HG03159 (cell line): Measurements from ENCODE around the gene LEKR1.
"Not testable (repeated sequence)": the region's sequence is repeated elsewhere in the genome, so short reads cannot be mapped to it uniquely, and the experiment has no call there.

Experiments
- ATAC-seq: cut with Tn5 transposase; IDR thresholded peaks from one replicate; pipeline ENCODE4 v1.9.1; 2021; ENCODE audit warnings: mild to moderate bottlenecking, moderate library complexity; ENCODE audit not compliant: unreplicated experiment

LEKR1 gene

DNA sequence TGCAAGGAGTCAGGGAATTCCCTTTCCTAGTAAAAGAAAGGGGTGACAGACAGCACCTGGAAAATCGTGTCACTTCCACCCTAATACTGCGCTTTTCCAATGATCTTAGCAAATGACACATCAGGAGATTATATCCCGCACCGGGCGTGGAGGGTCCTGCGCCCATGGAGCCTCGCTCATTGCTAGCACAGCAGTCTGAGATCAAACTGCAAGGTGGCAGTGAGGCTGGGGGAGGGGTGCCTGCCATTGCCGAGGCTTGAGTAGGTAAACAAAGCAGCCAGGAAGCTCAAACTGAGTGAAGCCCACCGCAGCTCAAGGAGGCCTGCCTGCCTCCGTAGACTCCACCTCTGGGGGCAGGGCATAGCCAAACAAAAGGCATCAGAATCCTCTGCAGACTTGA, 140.2 kb downstream of the LEKR1 start:
- not testable (repeated sequence) for ATAC-seq

DNA sequence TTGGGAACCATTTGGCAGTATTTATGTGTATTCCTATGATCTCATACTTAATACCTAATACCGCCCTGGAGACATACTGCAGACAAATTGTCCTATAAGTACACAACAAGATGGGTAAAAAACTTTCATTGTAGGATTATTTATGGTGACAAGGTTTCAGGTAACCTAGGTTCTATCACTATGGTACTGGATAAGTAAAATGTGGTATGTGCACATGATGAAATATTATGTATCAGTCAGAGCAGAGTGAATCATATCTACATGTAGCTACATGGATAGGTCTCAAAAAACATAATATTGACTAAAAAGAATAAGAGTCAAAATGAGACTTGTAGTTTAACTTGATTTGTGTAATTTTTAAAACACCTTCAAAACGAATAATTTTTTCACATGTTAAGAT, 147.8 kb downstream of the LEKR1 start:
- ATAC-seq: no peak

DNA sequence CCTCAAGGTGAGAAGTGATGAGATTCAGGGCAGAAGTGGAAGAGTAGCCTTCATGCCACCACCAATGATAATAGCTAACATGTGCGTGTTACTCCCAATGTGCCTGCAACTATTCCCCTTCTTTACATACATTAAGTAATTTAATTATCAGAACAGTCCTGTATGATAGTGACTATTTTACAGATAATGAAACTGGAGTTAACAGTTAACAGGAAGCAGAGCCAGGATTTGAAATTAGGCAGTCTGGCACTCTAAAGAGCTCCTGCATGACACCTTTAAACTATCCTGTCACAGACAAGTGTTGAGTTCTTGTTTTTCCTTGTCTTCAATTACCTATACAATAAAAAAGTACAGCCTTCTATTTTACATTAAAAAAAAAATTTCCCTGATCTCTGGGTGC, 148.8 kb downstream of the LEKR1 start:
- ATAC-seq: no peak

DNA sequence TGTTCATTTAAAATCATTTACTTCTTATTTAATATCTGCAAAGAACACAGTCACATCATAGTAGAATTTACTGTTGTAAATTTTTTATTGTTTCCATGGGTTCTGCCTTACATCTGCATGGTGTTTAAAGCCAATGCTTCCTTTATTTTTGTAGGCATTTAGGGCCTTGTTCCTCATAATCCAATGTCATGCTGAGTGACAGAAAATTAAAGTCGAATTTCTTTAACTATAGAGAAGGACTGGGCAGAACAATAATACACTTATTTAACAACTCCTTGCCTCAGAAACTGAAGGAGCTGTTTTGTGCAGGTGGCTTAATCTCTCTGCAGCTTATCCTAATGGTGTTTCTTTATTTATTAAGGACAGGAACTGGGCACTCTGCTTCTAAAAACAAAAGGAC, 149.6 kb downstream of the LEKR1 start:
- no peak for ATAC-seq

DNA sequence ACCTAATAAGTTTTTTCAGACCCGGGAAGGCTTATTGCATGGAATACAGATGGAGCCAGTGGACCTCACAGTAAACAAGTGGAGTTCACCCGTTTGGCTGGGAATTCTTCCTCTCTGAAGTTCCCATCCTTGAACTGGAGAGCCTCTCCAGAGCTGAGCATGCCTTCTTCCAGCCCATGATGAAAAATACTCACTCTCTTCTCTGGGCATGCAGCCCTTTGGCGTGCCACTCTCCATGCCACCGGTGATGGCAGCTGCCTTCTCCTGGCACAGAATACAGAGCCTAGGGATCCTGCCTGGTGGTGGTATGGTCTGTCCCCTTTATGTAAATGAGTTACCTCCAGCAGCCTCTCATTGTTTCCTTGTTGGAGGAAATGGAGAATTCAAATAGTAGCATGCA, 150.8 kb downstream of the LEKR1 start:
- ATAC-seq: no peak

DNA sequence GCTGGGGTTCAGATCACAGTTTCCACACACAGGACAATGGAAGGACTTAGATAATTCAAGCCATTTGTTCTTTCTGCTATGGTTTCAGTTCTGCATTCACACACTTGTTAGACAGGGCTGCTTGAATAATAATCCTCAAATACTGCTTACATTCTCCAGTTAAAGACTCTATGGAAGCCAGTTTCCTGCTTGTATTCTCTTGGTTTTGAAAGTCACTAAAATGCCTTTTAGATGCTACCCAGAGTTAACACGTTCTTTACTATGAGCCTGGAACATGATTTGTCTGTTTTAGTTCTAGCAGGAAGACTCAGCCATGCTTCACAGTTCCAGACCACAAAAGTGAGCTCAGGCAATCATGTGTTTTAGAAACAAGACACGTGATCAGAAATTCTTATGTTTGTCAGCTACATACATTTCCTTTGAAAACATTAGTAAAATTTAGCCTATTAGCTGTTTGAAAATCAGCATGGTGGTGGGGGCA, 152.4 kb downstream of the LEKR1 start:
- ATAC-seq: peak; percentile 94

DNA sequence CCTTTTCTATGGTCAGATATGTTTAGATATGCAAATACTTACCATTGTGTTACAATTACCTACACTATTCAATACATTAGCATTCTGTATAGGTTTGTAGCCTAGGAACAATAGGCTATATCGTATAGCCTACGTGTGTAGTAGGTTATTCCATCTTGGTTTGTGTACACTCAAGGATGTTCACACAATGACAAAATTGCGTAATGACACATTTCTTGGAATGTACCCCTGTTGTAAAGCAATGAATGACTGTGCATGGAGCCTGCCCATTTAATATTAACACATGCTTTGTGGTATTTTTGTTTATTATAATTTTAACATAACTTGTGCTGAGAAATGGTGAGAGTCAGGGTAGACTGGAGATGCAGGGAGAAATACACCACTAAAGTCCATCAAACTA, 154.9 kb downstream of the LEKR1 start:
- ATAC-seq: no peak

DNA sequence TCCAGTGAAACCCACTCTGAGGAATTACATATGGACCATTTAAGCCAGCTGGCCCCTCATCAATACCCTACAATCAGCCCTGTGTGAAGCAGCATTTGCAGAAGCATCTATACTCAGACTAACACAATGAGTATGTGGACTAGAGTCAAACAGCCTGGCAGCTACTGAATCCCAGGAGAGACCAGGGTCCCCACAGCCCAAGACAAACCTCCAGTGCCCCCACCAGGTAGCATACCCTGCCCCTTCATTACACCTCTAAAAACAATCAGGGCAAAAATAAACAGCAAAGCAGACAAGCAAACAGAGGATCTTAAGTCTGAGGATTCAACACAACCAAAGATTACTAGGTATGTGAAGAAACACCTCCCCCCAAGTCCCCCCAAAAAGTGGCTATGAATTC, 157.4 kb downstream of the LEKR1 start:
- no peak for ATAC-seq

DNA sequence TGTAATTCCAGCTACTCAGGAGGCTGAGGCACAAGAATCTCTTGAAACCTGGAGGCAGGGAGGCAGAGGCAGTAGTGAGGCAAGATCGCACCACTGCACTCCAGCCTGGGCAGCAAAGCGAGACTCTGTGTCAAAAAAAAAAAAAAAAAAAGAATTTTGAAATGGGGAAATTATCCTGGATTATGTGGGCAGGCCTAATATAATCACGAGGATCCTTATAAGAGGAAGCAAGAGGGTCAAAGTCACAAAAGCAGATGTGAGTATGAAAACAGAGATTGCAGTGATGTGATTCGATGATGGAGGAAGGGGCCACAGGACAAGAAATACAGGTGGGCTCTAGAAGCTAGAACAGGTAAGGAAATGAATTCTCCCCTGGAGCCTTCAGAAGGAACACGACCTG, 159.6 kb downstream of the LEKR1 start:
- ATAC-seq: no peak

DNA sequence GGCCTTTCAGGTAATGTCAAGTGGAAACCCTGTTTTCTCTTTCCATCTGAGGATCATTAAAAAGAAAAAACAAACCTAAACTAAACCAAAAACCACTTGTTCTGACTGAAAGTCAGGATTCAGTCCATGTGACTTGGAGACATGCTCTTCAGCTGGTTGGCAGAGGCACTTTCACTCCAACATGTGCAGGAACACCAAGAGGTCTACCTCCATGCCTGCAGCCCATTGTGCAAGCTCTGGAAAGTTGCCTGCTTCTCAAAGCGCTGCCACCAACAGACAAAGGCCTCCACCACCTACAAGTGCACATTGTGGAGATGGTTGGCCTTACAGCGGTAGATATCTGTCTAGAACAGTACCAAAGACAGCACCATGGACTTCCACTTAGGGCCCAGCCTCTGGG, 161.8 kb downstream of the LEKR1 start:
- ATAC-seq: no peak

DNA sequence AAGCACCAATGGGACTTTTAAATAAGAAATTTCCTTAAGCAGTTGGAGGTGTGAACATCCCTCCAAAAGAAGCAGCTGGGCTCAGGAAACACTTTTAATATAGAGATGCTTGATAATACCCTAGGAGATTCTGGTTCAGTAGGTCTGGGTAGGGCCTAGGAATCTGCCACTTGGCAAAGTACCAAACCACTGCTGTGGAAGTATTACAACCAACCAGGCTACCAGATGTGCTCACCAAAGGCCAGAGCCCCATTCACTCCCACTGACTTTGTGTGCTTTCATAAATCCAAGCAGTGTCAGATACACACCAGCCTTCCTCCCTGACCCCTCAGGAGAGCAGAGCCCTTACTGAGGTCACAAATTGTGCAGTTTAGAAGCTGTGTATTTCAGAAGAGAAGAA, 171.2 kb downstream of the LEKR1 start:
- ATAC-seq: no peak

DNA sequence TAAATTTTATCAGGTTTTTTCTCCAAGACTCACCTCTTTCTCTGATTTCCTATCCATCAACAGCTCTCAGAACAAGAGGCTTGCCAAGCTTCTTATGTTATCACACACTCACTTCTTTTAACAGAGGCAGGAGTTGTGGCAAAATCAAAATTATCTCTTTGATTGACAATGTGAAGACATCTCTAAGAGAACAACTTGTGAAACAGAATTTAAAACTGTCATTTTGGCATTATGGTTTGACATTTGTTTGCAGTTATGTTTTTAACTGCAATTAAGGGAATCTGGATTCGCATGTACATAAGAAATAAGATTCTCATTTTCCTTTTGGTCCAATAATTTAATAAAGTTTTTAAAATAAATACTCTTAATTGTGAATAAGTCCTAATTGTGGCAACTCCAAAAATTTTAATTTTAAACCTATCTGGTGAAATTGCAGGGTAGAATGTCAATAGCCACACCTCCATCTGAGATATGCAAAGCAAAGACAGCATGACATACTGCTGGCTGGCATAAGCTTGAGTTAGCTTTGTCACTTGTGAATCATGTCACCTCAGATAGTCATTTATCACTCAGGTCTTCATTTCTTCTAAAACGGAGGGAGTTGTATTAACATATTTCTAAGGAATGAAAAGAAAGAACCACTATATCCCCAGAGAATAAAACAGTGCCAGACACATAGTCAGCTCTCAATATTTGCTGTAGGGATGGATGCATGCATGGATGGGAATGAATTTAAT, 175.2 kb downstream of the LEKR1 start:
- ATAC-seq: no peak

DNA sequence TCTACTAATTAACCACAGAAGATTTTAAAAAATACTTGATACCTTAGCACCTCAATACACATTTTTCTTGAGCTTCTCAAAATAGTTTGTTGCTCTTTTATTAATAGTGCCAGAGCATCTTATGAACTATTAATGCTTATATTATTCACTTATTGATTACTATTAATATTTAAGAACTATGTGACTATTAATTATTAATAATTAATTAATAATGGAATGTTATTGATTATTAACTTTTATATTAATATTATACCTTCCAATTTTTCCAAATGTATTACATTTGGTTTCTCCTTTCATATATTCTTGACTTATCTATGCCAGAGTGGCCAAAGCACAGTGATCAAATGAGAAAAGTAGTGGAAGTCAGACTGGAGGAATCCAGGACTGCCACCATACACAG, 195.5 kb downstream of the LEKR1 start:
- ATAC-seq: no peak

DNA sequence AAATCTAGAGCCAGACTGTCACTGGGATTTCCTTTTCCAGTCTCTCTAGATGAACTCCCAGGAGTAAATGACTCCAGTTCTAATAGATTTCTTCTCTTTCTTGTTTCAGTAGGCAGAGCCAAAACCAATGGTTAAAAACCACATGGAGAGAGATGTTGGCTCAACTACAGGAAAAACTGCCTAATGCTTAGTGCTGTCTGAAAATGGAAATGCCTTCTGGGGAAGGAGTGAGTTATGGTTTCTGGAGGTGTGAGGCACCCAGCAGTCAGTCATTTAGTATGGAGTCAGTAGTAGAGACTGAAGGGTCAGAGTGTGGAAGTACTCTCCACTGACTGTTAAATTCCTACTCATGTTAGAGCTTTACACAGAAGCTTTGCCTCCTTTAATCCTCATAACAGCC, 197.1 kb downstream of the LEKR1 start:
- no peak for ATAC-seq

DNA sequence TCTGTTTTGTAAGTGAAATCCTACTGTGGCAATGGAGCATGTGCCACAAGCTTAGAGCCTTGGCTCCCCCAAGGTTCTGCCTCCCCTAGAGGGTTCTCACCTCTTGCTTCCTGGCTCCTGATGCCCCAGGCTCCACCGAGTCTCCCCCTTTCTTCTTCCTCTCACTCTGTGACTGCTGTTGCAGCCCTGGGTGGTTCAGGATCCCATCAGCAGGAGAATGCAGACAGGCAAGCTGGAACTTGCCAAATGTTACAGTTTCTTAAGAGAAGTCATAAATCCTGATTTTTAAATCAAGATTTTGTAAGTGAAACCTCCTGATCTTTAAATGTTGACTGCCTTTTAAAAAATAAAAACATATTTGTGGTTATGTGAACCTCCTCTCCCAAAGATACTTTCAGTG, 199.9 kb downstream of the LEKR1 start:
- no peak for ATAC-seq

DNA sequence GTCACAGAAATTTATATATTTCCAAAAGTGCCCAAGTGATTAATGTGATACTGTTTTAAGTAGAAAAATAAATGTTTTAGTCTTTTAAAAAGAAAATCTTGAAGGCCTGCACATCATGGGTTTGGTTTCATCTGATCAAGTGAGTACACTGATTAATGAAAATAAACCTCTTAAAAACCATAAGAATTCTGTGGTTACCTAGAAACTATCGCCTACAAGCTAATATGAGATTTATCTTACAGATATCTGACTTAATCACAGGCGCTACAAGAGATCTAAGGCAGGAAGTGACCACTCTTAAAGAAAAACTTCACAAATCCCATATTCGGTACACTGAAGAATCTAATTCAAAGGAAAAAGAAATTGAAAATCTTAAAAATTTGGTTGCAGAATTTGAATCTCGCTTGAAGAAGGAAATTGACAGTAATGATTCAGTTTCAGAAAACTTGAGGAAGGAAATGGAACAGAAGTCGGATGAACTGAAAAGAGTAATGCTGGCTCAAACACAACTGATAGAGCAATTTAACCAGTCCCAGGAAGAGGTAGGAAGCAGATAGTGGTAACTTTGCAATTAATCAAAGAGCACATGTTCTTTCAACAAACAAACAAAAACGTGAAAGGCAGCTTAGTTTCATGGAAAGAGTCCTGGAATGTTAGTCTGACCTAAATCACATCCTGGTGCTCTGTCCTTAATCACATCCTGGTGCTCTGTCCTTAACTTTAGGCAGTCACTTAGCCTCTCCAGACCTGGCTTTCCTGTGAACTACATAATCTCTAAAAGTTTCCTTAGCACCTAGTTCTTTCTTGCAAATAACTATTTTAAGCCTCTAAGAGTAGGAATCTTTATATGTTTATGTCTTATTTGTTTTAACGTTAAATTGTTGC, 201.9 kb downstream of the LEKR1 start:
- no peak for ATAC-seq

DNA sequence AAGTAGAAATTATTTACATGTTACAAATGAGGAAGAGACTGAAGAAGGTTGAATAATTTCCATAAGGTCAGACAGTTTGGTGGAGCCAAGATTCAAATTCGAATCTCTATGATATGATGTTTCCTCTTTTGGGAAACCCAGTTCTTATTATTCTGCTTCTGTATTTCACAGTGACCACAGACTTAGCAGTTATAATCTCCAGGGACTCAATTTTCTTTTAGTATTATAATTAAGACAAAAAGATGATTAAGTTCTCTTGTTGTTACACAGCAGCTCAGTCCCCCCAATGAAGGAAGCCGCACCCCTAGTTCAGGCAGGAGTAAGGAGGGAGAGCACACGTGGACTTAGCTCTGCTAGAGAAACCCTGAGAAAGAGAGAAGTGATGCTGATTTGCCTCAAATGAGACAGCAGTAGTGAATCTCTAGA, 203.2 kb downstream of the LEKR1 start:
- no peak for ATAC-seq

DNA sequence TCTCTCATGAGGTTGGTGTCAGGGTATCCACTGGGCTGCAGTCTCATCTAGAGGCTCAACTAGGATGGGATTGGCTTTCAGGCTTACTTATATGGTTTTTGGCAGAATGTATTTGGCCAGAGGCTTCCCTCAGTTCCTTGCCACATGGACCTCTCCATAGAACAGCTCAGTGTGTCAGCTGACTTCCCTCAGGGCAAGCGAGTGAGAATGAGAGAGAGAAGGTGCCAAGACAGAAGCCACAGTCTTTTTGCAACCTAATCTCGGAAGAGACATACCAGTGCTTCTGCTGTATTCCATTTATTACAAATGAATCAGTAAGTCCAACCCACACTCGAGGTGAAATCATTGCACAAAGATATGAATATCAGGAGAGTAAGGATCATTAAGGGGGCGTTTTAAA, 204.6 kb downstream of the LEKR1 start:
- no peak for ATAC-seq

DNA sequence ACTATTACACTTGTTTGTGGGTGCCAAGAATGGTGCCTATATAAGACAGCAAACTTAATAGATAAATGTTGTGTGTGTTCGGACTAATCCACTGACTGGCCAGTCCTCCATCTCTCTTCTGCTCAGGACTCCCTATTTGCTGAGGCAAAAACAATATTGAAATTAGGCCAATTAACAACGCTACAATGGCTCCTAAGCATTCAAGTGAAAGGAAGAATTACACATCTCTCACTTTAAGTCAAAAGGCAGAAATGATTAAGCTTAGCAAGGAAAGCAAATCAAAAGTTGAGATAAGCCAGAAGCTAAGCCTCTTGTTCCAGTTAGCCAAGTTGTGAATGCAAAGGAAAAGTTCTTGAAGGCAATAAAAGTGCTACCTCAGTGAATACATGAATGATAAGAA, 206.8 kb downstream of the LEKR1 start:
- ATAC-seq: no peak

DNA sequence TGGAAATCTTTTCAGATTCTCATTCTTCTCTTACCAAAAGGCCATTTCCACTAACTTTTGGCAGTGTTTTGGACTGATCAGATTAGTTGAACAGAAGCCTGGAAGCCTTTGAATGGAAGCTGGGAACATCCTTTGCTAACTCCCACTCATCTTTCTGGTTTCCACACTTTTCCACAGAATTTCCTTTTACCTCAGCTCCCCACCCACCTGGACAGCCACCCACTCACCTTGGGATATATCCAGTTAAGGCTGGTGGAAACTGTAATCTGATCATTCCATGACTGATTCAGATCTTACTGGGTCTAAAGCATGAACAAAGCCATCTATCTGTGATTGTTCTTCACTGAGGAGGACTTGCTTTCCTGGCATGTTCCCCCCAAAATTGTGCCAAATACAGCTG, 214.3 kb downstream of the LEKR1 start:
- no peak for ATAC-seq

DNA sequence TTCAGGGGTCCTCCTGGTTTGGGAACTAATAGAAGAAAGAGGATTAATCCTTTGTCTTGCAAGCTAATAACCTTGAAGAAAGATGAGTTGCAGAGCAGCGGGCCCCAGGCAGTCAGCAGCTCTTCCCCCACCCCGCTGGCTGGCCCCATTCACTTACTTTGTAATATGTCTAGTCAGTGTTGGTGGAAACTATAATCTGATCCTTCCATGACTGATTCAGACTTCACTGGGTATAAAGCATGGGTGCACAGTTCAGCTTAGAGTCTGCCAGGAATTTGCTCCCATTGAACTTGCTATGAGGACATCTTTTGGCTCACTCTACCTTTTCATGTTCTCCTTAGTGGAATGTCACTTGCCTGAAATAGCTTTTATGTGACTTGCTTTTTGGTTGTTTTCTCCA, 216.1 kb downstream of the LEKR1 start:
- no peak for ATAC-seq

DNA sequence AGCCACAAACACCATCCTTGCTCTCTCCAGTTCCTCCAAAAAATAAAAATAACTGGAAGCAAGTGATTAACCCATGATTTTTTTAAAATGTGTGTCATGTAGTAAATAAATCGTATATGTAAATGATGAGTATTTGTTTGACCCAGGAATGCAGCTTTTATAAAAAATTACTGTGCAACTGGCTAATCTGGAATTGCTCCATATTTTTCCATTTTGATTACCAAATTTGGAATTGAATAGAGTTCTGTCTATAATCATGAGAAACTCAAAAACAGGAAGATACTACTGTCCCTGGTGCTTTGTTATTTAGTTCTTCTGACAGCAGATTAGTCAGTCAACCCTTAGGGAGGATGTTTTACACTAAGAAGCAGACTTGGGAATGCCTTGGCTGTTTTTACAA, 217.6 kb downstream of the LEKR1 start:
- ATAC-seq: no peak
